NCI-H1436 (cell line): ENCODE measurements around the gene CDC42.

Experiments used
- DNase-seq: peaks from one replicate; lab custom pipeline; 2025; lab: John Stamatoyannopoulos, UW

The CDC42 gene

GRCh38 chr1:22108339-22109105 is 56.0 kb downstream of the CDC42 start:
- DNase-seq, result no peak

- DNase-seq, result no peak
Observed at GRCh38 chr1:22110016-22110415, 57.5 kb downstream of the CDC42 start.

GRCh38 chr1:22111115-22111514 is 58.6 kb downstream of the CDC42 start:
- DNase-seq, result no peak

- DNase-seq, result no peak
Observed at GRCh38 chr1:22111620-22112019, 59.1 kb downstream of the CDC42 start.

GRCh38 chr1:22112554-22112953 is 60.0 kb downstream of the CDC42 start:
- DNase-seq, result no peak

GRCh38 chr1:22114083-22115012 is 61.8 kb downstream of the CDC42 start:
- no peak for DNase-seq

GRCh38 chr1:22115286-22115685 is 62.8 kb downstream of the CDC42 start:
- DNase-seq, result no peak

GRCh38 chr1:22117238-22117637 is 64.7 kb downstream of the CDC42 start:
- DNase-seq, result no peak

- DNase-seq, result no peak
Observed at GRCh38 chr1:22117851-22118250, 65.3 kb downstream of the CDC42 start.

- DNase-seq, result no peak
Observed at GRCh38 chr1:22118291-22118992, 65.9 kb downstream of the CDC42 start.

- DNase-seq, result no peak
Observed at GRCh38 chr1:22119626-22120468, 67.3 kb downstream of the CDC42 start.

GRCh38 chr1:22120469-22120790 is 67.9 kb downstream of the CDC42 start:
- no peak for DNase-seq

GRCh38 chr1:22121421-22121911 is 69.0 kb downstream of the CDC42 start:
- DNase-seq, result peak; percentile 71

- DNase-seq, result no peak
Observed at GRCh38 chr1:22122273-22123070, 70.0 kb downstream of the CDC42 start.

- no peak for DNase-seq
Observed at GRCh38 chr1:22123071-22123390, 70.5 kb downstream of the CDC42 start.

- no peak for DNase-seq
Observed at GRCh38 chr1:22123901-22124404, 71.4 kb downstream of the CDC42 start.

GRCh38 chr1:22124592-22125229 is 72.2 kb downstream of the CDC42 start:
- no peak for DNase-seq

- DNase-seq, result no peak
Observed at GRCh38 chr1:22126531-22126930, 74.0 kb downstream of the CDC42 start.

- DNase-seq, result no peak
Observed at GRCh38 chr1:22127248-22127647, 74.7 kb downstream of the CDC42 start.

- no peak for DNase-seq
Observed at GRCh38 chr1:22127731-22128130, 75.2 kb downstream of the CDC42 start.
